B cell (primary cell): ENCODE results near the gene SPINK14.

Experiments
- EZH2 ChIP-seq: IDR thresholded peaks from 2 replicates; pipeline ENCODE4 v1.6.1; 2012; ENCODE audit warnings: borderline replicate concordance, low read depth, mild to moderate bottlenecking, moderate library complexity, low read length; ENCODE audit not compliant: insufficient read depth, poor library complexity, severe bottlenecking
- TF ChIP-seq, protein P1 (sequence below): fragments of 200-600 bp; IDR thresholded peaks from one replicate; pipeline ENCODE4 v1.8.0; 2022; ENCODE audit warnings: antibody characterized with exemption, mild to moderate bottlenecking

- TF ChIP-seq, protein P1, sequence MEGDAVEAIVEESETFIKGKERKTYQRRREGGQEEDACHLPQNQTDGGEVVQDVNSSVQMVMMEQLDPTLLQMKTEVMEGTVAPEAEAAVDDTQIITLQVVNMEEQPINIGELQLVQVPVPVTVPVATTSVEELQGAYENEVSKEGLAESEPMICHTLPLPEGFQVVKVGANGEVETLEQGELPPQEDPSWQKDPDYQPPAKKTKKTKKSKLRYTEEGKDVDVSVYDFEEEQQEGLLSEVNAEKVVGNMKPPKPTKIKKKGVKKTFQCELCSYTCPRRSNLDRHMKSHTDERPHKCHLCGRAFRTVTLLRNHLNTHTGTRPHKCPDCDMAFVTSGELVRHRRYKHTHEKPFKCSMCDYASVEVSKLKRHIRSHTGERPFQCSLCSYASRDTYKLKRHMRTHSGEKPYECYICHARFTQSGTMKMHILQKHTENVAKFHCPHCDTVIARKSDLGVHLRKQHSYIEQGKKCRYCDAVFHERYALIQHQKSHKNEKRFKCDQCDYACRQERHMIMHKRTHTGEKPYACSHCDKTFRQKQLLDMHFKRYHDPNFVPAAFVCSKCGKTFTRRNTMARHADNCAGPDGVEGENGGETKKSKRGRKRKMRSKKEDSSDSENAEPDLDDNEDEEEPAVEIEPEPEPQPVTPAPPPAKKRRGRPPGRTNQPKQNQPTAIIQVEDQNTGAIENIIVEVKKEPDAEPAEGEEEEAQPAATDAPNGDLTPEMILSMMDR, result no peak
- no peak for TF ChIP-seq EZH2
These were observed 38.3 kb downstream of the SPINK14 start for GRCh38 chr5:148206620-148207019.
